Fibroblast of lung (primary cell): ENCODE results near the gene DDX23. TPM values are rescaled to one million over a fixed set of nuclear protein-coding genes. Genes with fewer than 3 reads are reported as not detected.

Experiments
- DNase-seq, 2 donors: peaks; one replicate each; pipeline versions ENCODE4 v3.0.0 to v3.0.0-alpha.2; 2010; ENCODE audit warnings: low read depth in 2 of 2
- H2AFZ ChIP-seq: 2 replicates; pipeline ENCODE4 v1.5.1; 2012; ENCODE audit warnings: low read length, control low read depth, inconsistent platforms
- H3K27ac ChIP-seq: 2 replicates; pipeline ENCODE4 v1.5.1; 2011; ENCODE audit warnings: low read length, control low read depth; ENCODE audit not compliant: insufficient read depth
- H3K27me3 ChIP-seq: 2 replicates; pipeline ENCODE4 v1.5.1; 2011; ENCODE audit warnings: mild to moderate bottlenecking, low read length; ENCODE audit not compliant: control insufficient read depth, insufficient read depth
- H3K36me3 ChIP-seq: 2 replicates; pipeline ENCODE4 v1.5.1; 2011; ENCODE audit warnings: low read length; ENCODE audit not compliant: control insufficient read depth, insufficient read depth
- H3K4me1 ChIP-seq: 2 replicates; pipeline ENCODE4 v1.5.1; 2011; ENCODE audit warnings: low read length; ENCODE audit not compliant: control insufficient read depth, insufficient read depth; ENCODE audit errors: extremely low read depth
- H3K4me2 ChIP-seq: 2 replicates; pipeline ENCODE4 v1.5.1; 2011; ENCODE audit warnings: low read length, control low read depth; ENCODE audit not compliant: insufficient read depth; ENCODE audit errors: extremely low read depth
- H3K4me3 ChIP-seq, 4 experiments: fragments of 200-600 bp in 1 of 4; sonication (generic) in 1 of 4; replicated peaks in 1 of 4; 2 replicates each; pipeline ENCODE4 v1.5.1; 2011 to 2016; ENCODE audit warnings: low read length in 4 of 4, low read depth in 3 of 4, mild to moderate bottlenecking in 3 of 4, control low read depth in 2 of 4, inconsistent platforms in 1 of 4, mixed read lengths in 1 of 4; ENCODE audit not compliant: insufficient read depth in 1 of 4; ENCODE audit errors: control extremely low read depth in 1 of 4
- H3K79me2 ChIP-seq: 2 replicates; pipeline ENCODE4 v1.5.1; 2012; ENCODE audit warnings: mild to moderate bottlenecking, low read length, inconsistent platforms; ENCODE audit not compliant: control insufficient read depth, insufficient read depth
- H3K9ac ChIP-seq: 2 replicates; pipeline ENCODE4 v1.5.1; 2011; ENCODE audit warnings: mild to moderate bottlenecking, low read length, control low read depth; ENCODE audit not compliant: insufficient read depth
- H3K9me3 ChIP-seq: 2 replicates; pipeline ENCODE4 v1.5.1; 2012; ENCODE audit warnings: low read depth, low read length; ENCODE audit not compliant: control insufficient read depth, insufficient read depth
- H4K20me1 ChIP-seq: 2 replicates; pipeline ENCODE4 v1.5.1; 2011; ENCODE audit warnings: low read length; ENCODE audit not compliant: control insufficient read depth, insufficient read depth; ENCODE audit errors: extremely low read depth
- CTCF ChIP-seq, 2 donors: IDR thresholded peaks in 1 of 2; conservative IDR thresholded peaks in 1 of 2; 1 replicate in 1 of 2; 2 replicates in 1 of 2; pipeline ENCODE4 v1.5.1; 2011 to 2012; ENCODE audit warnings: low read length in 2 of 2, control low read depth in 1 of 2, inconsistent platforms in 1 of 2, low read depth in 1 of 2, mild to moderate bottlenecking in 1 of 2
- EZH2 ChIP-seq: IDR thresholded peaks from 2 replicates; pipeline ENCODE4 v1.5.1; 2012; ENCODE audit warnings: low read length, control low read depth, mild to moderate bottlenecking; ENCODE audit errors: missing control alignments
- polyA plus RNA-seq, 2 donors: library from polyadenylated mRNA; depleted of rRNA in 1 of 2; stranded (reverse) in 1 of 2; unstranded in 1 of 2; fragments of >200 nt; gene quantifications; 2 replicates each; pipeline ENCODE4 v1.2.1, GENCODE V29; 2011 to 2012; ENCODE audit warnings: missing spikeins in 1 of 2
- total RNA-seq: library from RNA; depleted of rRNA; stranded (reverse); fragments of >200 nt; gene quantifications from 2 replicates; pipeline ENCODE4 v1.2.1, GENCODE V29; 2014

Gene DDX23
- total and polyA plus RNA-seq, 2 donors (not counting 1 experiment from before 2014, with no cell fraction given) = 48.6 to 62.4 TPM

- Histone ChIP-seq H3K4me1 (peaks cover 28% of the 10 kb centered on the region), H3K36me3 (no peaks in the 10 kb centered on the region), H3K9ac (peak overlapping the region; percentile 0), H3K4me2 (peak overlapping the region; percentile 49), H3K79me2 (peaks cover 3% of the 10 kb centered on the region), H2AFZ (peak overlapping the region; percentile 30), H3K27ac (peak overlapping the region; percentile 93), H3K4me3 (peak overlapping the region in 1 of 4 experiments; percentile 23), H4K20me1 (no peaks in the 10 kb centered on the region), H3K27me3 (no peaks in the 10 kb centered on the region), H3K9me3 (no peaks in the 10 kb centered on the region)
- DNase-seq = peak; percentile 94 to 99
- TF ChIP-seq EZH2 (no peak), CTCF (conservative IDR thresholded peaks at IDR 0.05 in 1 of 2, IDR thresholded peaks at IDR 0.05 in 1 of 2; ENCODE audit: low read depth in 1 of 2, low read length in 2 of 2) (no peak)
Observed at GRCh38 chr12:48810903-48811431, 41.0 kb downstream of the DDX23 start.

- TF ChIP-seq EZH2 (no peak), CTCF (conservative IDR thresholded peaks at IDR 0.05 in 1 of 2, IDR thresholded peaks at IDR 0.05 in 1 of 2; ENCODE audit: low read depth in 1 of 2, low read length in 2 of 2) (no peak)
- Histone ChIP-seq H3K9me3 (no peaks in the 10 kb centered on the region), H4K20me1 (no peaks in the 10 kb centered on the region), H2AFZ (no peak overlapping the region), H3K27me3 (no peaks in the 10 kb centered on the region), H3K4me1 (peaks cover 28% of the 10 kb centered on the region), H3K27ac (no peak overlapping the region), H3K4me3 (no peak overlapping the region), H3K4me2 (no peak overlapping the region), H3K79me2 (no peaks in the 10 kb centered on the region), H3K36me3 (no peaks in the 10 kb centered on the region), H3K9ac (no peak overlapping the region)
- no peak for DNase-seq
Observed at GRCh38 chr12:48807981-48808380, 44.0 kb downstream of the DDX23 start.

- Histone ChIP-seq H3K36me3 (no peaks in the 10 kb centered on the region), H3K79me2 (no peaks in the 10 kb centered on the region), H3K4me1 (no peaks in the 10 kb centered on the region), H4K20me1 (no peaks in the 10 kb centered on the region), H3K27me3 (no peaks in the 10 kb centered on the region), H3K9me3 (no peaks in the 10 kb centered on the region), H3K9ac (no peak overlapping the region), H2AFZ (no peak overlapping the region), H3K27ac (no peak overlapping the region), H3K4me2 (no peak overlapping the region), H3K4me3 (no peak overlapping the region)
- no peak for TF ChIP-seq CTCF (conservative IDR thresholded peaks at IDR 0.05 in 1 of 2, IDR thresholded peaks at IDR 0.05 in 1 of 2; ENCODE audit: low read depth in 1 of 2, low read length in 2 of 2)
- TF ChIP-seq EZH2 = no peak
- DNase-seq = no peak
Observed at GRCh38 chr12:48803675-48804074, 48.3 kb downstream of the DDX23 start.
